ENCODE data around the gene YY1.

Gene YY1

GRCh38 chr14:100193417-100194357 is 45.3 kb upstream of the YY1 start:
- H3K4me3 ChIP-seq (ENCODE audit: low read depth, low read length), result peak overlapping the region; percentile 50
- no peak for TF ChIP-seq MYC (IDR thresholded peaks at IDR 0.05; ENCODE audit: low read depth, low read length)
- no peak for TF ChIP-seq MAX (IDR thresholded peaks at IDR 0.05; ENCODE audit: low read depth, low read length)
- TF ChIP-seq POLR2A (IDR thresholded peaks at IDR 0.05; ENCODE audit: extremely low read depth, insufficient read length), result no peak
- no peak for TF ChIP-seq CTCF (IDR thresholded peaks at IDR 0.05; ENCODE audit: low read depth, low read length)
- peak; percentile 34 for DNase-seq (ENCODE audit: low read depth)

GRCh38 chr14:100199240-100199860 is 39.6 kb upstream of the YY1 start:
- DNase-seq (ENCODE audit: low read depth), result no peak
- TF ChIP-seq POLR2A (IDR thresholded peaks at IDR 0.05; ENCODE audit: extremely low read depth, insufficient read length), result no peak
- no peak for TF ChIP-seq MYC (IDR thresholded peaks at IDR 0.05; ENCODE audit: low read depth, low read length)
- no peak for TF ChIP-seq CTCF (IDR thresholded peaks at IDR 0.05; ENCODE audit: low read depth, low read length)
- no peak for TF ChIP-seq MAX (IDR thresholded peaks at IDR 0.05; ENCODE audit: low read depth, low read length)

GRCh38 chr14:100200311-100200710 is 38.6 kb upstream of the YY1 start:
- no peak for DNase-seq (ENCODE audit: low read depth)
- TF ChIP-seq MAX (IDR thresholded peaks at IDR 0.05; ENCODE audit: low read depth, low read length), result no peak
- no peak for TF ChIP-seq MYC (IDR thresholded peaks at IDR 0.05; ENCODE audit: low read depth, low read length)
- TF ChIP-seq CTCF (IDR thresholded peaks at IDR 0.05; ENCODE audit: low read depth, low read length), result no peak
- no peak for TF ChIP-seq POLR2A (IDR thresholded peaks at IDR 0.05; ENCODE audit: extremely low read depth, insufficient read length)
- no peak overlapping the region for H3K4me3 ChIP-seq (ENCODE audit: low read depth, low read length)

More at GRCh38 chr14:100199240-100199860, 39.6 kb upstream of the YY1 start:
- H3K4me3 ChIP-seq (ENCODE audit: low read depth, low read length), result no peak overlapping the region

GRCh38 chr14:100201701-100202100 is 37.2 kb upstream of the YY1 start:
- TF ChIP-seq MYC (IDR thresholded peaks at IDR 0.05; ENCODE audit: low read depth, low read length) (no peak), POLR2A (IDR thresholded peaks at IDR 0.05; ENCODE audit: extremely low read depth, insufficient read length) (no peak), CTCF (IDR thresholded peaks at IDR 0.05; ENCODE audit: low read depth, low read length) (no peak)
- H3K4me3 ChIP-seq (ENCODE audit: low read depth, low read length), result no peak overlapping the region
- DNase-seq (ENCODE audit: low read depth), result no peak

GRCh38 chr14:100202712-100203111 is 36.2 kb upstream of the YY1 start:
- no peak overlapping the region for H3K4me3 ChIP-seq (ENCODE audit: low read depth, low read length)
- peak; percentile 52 for DNase-seq (ENCODE audit: low read depth)
- TF ChIP-seq MYC (IDR thresholded peaks at IDR 0.05; ENCODE audit: low read depth, low read length), result no peak
- no peak for TF ChIP-seq MAX (IDR thresholded peaks at IDR 0.05; ENCODE audit: low read depth, low read length)
- no peak for TF ChIP-seq POLR2A (IDR thresholded peaks at IDR 0.05; ENCODE audit: extremely low read depth, insufficient read length)
- no peak for TF ChIP-seq CTCF (IDR thresholded peaks at IDR 0.05; ENCODE audit: low read depth, low read length)
